H1 (cell line): ENCODE results near the gene ADK. TPM values are rescaled to one million over a fixed set of nuclear protein-coding genes. Genes with fewer than 3 reads are reported as not detected.

ENCODE experiments used
- SP2 ChIP-seq: IDR thresholded peaks from 2 replicates; pipeline ENCODE4 v1.6.1; 2012; ENCODE audit warnings: mild to moderate bottlenecking, low read length, inconsistent platforms
- USF2 ChIP-seq: IDR thresholded peaks from 2 replicates; pipeline ENCODE4 v1.6.1; 2011; ENCODE audit warnings: low read length, improper control_type of control experiment
- ZNF274 ChIP-seq: IDR thresholded peaks from 2 replicates; pipeline ENCODE4 v1.7.0; 2012; ENCODE audit warnings: low read length, borderline replicate concordance; ENCODE audit errors: extremely low read depth
- polyA plus RNA-seq, 7 experiments: library from polyadenylated mRNA; depleted of rRNA in 3 of 7; stranded (reverse) in 5 of 7; unstranded in 2 of 7; fragments of >200 nt in 5 of 7; fragments of 200-250 nt in 2 of 7; gene quantifications; 1 replicate in 5 of 7; 2 replicates in 1 of 7; 4 replicates in 1 of 7; pipeline versions ENCODE4 v1.2.1 to v1.2.3, GENCODE V29; 2011 to 2013; ENCODE audit warnings: missing spikeins in 2 of 7, mixed read lengths in 2 of 7
- total RNA-seq: library from RNA; stranded (reverse); fragmentation: NEBNext Ultra II Directional; extraction: Animal tissue kit (Norgen Biotek cat#: 25700); gene quantifications from 2 replicates; pipeline ENCODE4 v1.2.1, GENCODE V29; 2021

ADK gene
- total and polyA plus RNA-seq, 2 of the 8 experiments (the other 6 are each of a cell fraction or from before 2014, with no cell fraction given): 12.3 to 42.4 TPM

GRCh38 chr10:74718208-74718607 lies 567.2 kb downstream of the ADK start (continued):
- TF ChIP-seq ZNF274 (no peak), USF2 (no peak), SP2 (no peak)
